GM23338 (cell line): ENCODE results near the gene MAD1L1. TPM values are rescaled to one million over a fixed set of nuclear protein-coding genes. Genes with fewer than 3 reads are reported as not detected.

Experiments used
- ATAC-seq: fragments of 200-7000 bp; cut with Tn5 transposase; 3 replicates; pipeline ENCODE4 v1.9.1; 2020
- DNase-seq: peaks from one replicate; pipeline ENCODE4 v3.0.0-alpha.2; 2015; ENCODE audit warnings: low spot score
- H2AFZ ChIP-seq: fragments of 200-600 bp; sonication (generic); 2 replicates; pipeline ENCODE4 v1.8.0; 2016; ENCODE audit warnings: antibody characterized with exemption, mild to moderate bottlenecking, moderate library complexity
- H3F3A ChIP-seq: fragments of 200-600 bp; sonication (generic); replicated peaks from 2 replicates; pipeline ENCODE4 v1.8.0; 2017; ENCODE audit warnings: antibody characterized with exemption, mixed run types, low read depth
- H3K27ac ChIP-seq: fragments of 200-600 bp; sonication (generic); 2 replicates; pipeline ENCODE4 v1.6.1; 2016; ENCODE audit warnings: low read depth
- H3K27me3 ChIP-seq: fragments of 200-600 bp; sonication (generic); 2 replicates; pipeline ENCODE4 v1.8.0; 2016; ENCODE audit warnings: mild to moderate bottlenecking, mixed run types, moderate library complexity; ENCODE audit not compliant: insufficient read depth
- H3K36me3 ChIP-seq: fragments of 200-600 bp; sonication (generic); 2 replicates; pipeline ENCODE4 v1.8.0; 2016; ENCODE audit warnings: mild to moderate bottlenecking; ENCODE audit not compliant: insufficient read depth
- H3K4me1 ChIP-seq: fragments of 200-600 bp; sonication (generic); 2 replicates; pipeline ENCODE4 v1.8.0; 2016; ENCODE audit warnings: mild to moderate bottlenecking, moderate library complexity; ENCODE audit not compliant: insufficient read depth
- H3K4me2 ChIP-seq: fragments of 200-600 bp; sonication (generic); 2 replicates; pipeline ENCODE4 v1.7.1; 2017; ENCODE audit warnings: mixed run types
- H3K4me3 ChIP-seq: fragments of 200-600 bp; sonication (generic); 2 replicates; pipeline ENCODE4 v1.6.1; 2016; ENCODE audit warnings: mixed run types
- H3K79me2 ChIP-seq: fragments of 200-600 bp; sonication (generic); replicated peaks from 2 replicates; pipeline ENCODE4 v1.8.0; 2017; ENCODE audit warnings: mild to moderate bottlenecking; ENCODE audit not compliant: insufficient read depth
- H3K9me2 ChIP-seq: fragments of 200-600 bp; sonication (generic); 2 replicates; pipeline ENCODE4 v1.8.0; 2017; ENCODE audit not compliant: insufficient read depth
- H4K20me1 ChIP-seq: fragments of 200-600 bp; sonication (generic); replicated peaks from 2 replicates; pipeline ENCODE4 v1.8.0; 2017; ENCODE audit warnings: mild to moderate bottlenecking; ENCODE audit not compliant: insufficient read depth
- H3K27ac Mint-ChIP-seq: 2 replicates; pipeline ENCODE4 v1.8.0; 2020; ENCODE audit warnings: inconsistent platforms, mild to moderate bottlenecking, moderate library complexity, mixed read lengths
- H3K27me3 Mint-ChIP-seq: 3 replicates; pipeline ENCODE4 v1.8.0; 2022; ENCODE audit warnings: low read depth, mild to moderate bottlenecking, moderate library complexity, mixed read lengths, inconsistent platforms; ENCODE audit not compliant: insufficient read depth, poor library complexity
- H3K36me3 Mint-ChIP-seq: 3 replicates; pipeline ENCODE4 v1.8.0; 2021; ENCODE audit warnings: low read depth, mild to moderate bottlenecking, inconsistent platforms, moderate library complexity, mixed read lengths
- H3K4me1 Mint-ChIP-seq: 3 replicates; pipeline ENCODE4 v1.8.0; 2020; ENCODE audit warnings: mild to moderate bottlenecking, inconsistent platforms, mixed read lengths
- H3K4me3 Mint-ChIP-seq: 3 replicates; pipeline ENCODE4 v1.8.0; 2021; ENCODE audit warnings: moderate library complexity, mild to moderate bottlenecking, inconsistent platforms, mixed read lengths
- H3K9me3 Mint-ChIP-seq: 3 replicates; pipeline ENCODE4 v1.8.0; 2020; ENCODE audit warnings: moderate library complexity, mild to moderate bottlenecking, inconsistent platforms, mixed read lengths
- EZH2 ChIP-seq: fragments of 200-600 bp; sonication (generic); IDR thresholded peaks from one replicate; pipeline ENCODE4 v1.8.0; 2017; ENCODE audit warnings: antibody characterized with exemption, mild to moderate bottlenecking, low read depth; ENCODE audit not compliant: unreplicated experiment
- NANOG ChIP-seq: IDR thresholded peaks from 2 replicates; pipeline ENCODE4 v1.6.1; 2016; ENCODE audit warnings: antibody characterized with exemption, borderline replicate concordance
- polyA plus RNA-seq: library from polyadenylated mRNA; unstranded; fragments of >200 nt; fragmentation: Nextera tagmentation; extraction: Ambion mirVana; gene quantifications from 2 replicates; pipeline ENCODE4 v1.2.1, GENCODE V29; 2016
- total RNA-seq: library from RNA; depleted of rRNA; stranded (reverse); fragments of >200 nt; shearing (Covaris generic); gene quantifications from 2 replicates; pipeline ENCODE4 v1.2.3, GENCODE V29; 2014
- TF ChIP-seq, protein P1 (sequence below), 2 experiments: fragments of 200-600 bp in 1 of 2; sonication (generic) in 1 of 2; conservative IDR thresholded peaks; 2 replicates each; pipeline versions ENCODE4 v1.5.1 to v1.6.1; 2016 to 2017; ENCODE audit warnings: antibody characterized with exemption in 2 of 2, low read depth in 2 of 2, mild to moderate bottlenecking in 2 of 2, moderate library complexity in 1 of 2
- TF ChIP-seq, protein P2 (sequence below): fragments of 250-450 bp; sonication (Bioruptor Pico); IDR thresholded peaks from 2 replicates; pipeline ENCODE4 v1.5.0; 2020; ENCODE audit warnings: mild to moderate bottlenecking, moderate library complexity

The MAD1L1 gene
- total and polyA plus RNA-seq, 2 experiments from 2014 or later = 40.3 to 59.3 TPM

DNA sequence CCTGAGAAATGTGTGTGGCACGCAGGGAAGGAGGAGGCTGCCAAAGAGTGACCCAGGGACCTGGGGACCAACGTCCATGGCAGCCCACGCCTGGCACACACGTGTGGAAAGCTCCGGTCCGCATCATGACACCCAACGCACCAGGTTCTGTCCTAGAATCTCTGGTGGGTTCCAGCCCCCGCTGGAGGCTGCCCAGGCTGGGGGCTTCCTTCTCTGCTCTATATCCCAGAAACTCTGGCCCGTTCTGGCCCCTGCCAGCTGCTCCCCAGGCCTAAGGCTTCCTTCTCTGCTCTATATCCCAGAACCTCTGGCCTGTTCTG is 300.8 kb downstream of the MAD1L1 start:
- H3K36me3 Mint-ChIP-seq = peaks cover 32% of the 10 kb centered on the region
- Histone ChIP-seq H3K4me3 (no peak overlapping the region), H3K9me2 (no peaks in the 10 kb centered on the region), H2AFZ (no peak overlapping the region), H3K27me3 (no peaks in the 10 kb centered on the region), H4K20me1 (0 out of 2 replicates have a peak, but pooled peaks cover 4% of the 10 kb centered on the region), H3K79me2 (no peaks in the 10 kb centered on the region), H3K27ac (no peak overlapping the region), H3F3A (no peaks in the 10 kb centered on the region), H3K36me3 (no peaks in the 10 kb centered on the region), H3K4me2 (no peak overlapping the region), H3K4me1 (no peaks in the 10 kb centered on the region)
- no peak overlapping the region for H3K4me3 Mint-ChIP-seq
- peaks cover 23% of the 10 kb centered on the region; the same call in 2 of the 3 replicates for H3K9me3 Mint-ChIP-seq
- no peak for TF ChIP-seq NANOG
- TF ChIP-seq, protein P1, sequence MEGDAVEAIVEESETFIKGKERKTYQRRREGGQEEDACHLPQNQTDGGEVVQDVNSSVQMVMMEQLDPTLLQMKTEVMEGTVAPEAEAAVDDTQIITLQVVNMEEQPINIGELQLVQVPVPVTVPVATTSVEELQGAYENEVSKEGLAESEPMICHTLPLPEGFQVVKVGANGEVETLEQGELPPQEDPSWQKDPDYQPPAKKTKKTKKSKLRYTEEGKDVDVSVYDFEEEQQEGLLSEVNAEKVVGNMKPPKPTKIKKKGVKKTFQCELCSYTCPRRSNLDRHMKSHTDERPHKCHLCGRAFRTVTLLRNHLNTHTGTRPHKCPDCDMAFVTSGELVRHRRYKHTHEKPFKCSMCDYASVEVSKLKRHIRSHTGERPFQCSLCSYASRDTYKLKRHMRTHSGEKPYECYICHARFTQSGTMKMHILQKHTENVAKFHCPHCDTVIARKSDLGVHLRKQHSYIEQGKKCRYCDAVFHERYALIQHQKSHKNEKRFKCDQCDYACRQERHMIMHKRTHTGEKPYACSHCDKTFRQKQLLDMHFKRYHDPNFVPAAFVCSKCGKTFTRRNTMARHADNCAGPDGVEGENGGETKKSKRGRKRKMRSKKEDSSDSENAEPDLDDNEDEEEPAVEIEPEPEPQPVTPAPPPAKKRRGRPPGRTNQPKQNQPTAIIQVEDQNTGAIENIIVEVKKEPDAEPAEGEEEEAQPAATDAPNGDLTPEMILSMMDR (conservative IDR thresholded peaks at IDR 0.05; ENCODE audit: low read depth in 2 of 2) = no peak
- TF ChIP-seq, protein P2, sequence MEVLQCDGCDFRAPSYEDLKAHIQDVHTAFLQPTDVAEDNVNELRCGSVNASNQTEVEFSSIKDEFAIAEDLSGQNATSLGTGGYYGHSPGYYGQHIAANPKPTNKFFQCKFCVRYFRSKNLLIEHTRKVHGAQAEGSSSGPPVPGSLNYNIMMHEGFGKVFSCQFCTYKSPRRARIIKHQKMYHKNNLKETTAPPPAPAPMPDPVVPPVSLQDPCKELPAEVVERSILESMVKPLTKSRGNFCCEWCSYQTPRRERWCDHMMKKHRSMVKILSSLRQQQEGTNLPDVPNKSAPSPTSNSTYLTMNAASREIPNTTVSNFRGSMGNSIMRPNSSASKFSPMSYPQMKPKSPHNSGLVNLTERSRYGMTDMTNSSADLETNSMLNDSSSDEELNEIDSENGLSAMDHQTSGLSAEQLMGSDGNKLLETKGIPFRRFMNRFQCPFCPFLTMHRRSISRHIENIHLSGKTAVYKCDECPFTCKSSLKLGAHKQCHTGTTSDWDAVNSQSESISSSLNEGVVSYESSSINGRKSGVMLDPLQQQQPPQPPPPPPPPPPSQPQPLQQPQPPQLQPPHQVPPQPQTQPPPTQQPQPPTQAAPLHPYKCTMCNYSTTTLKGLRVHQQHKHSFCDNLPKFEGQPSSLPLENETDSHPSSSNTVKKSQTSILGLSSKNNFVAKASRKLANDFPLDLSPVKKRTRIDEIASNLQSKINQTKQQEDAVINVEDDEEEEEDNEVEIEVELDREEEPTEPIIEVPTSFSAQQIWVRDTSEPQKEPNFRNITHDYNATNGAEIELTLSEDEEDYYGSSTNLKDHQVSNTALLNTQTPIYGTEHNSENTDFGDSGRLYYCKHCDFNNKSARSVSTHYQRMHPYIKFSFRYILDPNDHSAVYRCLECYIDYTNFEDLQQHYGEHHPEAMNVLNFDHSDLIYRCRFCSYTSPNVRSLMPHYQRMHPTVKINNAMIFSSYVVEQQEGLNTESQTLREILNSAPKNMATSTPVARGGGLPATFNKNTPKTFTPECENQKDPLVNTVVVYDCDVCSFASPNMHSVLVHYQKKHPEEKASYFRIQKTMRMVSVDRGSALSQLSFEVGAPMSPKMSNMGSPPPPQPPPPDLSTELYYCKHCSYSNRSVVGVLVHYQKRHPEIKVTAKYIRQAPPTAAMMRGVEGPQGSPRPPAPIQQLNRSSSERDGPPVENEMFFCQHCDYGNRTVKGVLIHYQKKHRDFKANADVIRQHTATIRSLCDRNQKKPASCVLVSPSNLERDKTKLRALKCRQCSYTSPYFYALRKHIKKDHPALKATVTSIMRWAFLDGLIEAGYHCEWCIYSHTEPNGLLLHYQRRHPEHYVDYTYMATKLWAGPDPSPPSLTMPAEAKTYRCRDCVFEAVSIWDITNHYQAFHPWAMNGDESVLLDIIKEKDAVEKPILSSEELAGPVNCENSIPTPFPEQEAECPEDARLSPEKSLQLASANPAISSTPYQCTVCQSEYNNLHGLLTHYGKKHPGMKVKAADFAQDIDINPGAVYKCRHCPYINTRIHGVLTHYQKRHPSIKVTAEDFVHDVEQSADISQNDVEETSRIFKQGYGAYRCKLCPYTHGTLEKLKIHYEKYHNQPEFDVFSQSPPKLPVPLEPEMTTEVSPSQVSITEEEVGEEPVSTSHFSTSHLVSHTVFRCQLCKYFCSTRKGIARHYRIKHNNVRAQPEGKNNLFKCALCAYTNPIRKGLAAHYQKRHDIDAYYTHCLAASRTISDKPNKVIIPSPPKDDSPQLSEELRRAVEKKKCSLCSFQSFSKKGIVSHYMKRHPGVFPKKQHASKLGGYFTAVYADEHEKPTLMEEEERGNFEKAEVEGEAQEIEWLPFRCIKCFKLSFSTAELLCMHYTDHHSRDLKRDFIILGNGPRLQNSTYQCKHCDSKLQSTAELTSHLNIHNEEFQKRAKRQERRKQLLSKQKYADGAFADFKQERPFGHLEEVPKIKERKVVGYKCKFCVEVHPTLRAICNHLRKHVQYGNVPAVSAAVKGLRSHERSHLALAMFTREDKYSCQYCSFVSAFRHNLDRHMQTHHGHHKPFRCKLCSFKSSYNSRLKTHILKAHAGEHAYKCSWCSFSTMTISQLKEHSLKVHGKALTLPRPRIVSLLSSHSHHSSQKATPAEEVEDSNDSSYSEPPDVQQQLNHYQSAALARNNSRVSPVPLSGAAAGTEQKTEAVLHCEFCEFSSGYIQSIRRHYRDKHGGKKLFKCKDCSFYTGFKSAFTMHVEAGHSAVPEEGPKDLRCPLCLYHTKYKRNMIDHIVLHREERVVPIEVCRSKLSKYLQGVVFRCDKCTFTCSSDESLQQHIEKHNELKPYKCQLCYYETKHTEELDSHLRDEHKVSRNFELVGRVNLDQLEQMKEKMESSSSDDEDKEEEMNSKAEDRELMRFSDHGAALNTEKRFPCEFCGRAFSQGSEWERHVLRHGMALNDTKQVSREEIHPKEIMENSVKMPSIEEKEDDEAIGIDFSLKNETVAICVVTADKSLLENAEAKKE (CRISPR knock-in tag) = no peak
- TF ChIP-seq EZH2 = no peak
- ATAC-seq (no peak), DNase-seq (no peak)
- H3K4me1 Mint-ChIP-seq = no peaks in the 10 kb centered on the region; the same call in 2 of the 3 replicates
- no peak overlapping the region for H3K27ac Mint-ChIP-seq
- peaks cover 26% of the 10 kb centered on the region for H3K27me3 Mint-ChIP-seq
